SU-DHL-6 (cell line): ENCODE results near the gene FOSL2.

Source experiments
- H2AFZ ChIP-seq: fragments of 200-600 bp; sonication (generic); 2 replicates; pipeline ENCODE4 v1.6.1; 2014; ENCODE audit warnings: low read depth, mild to moderate bottlenecking, moderate library complexity, mixed read lengths, antibody characterized with exemption, low read length; ENCODE audit not compliant: severe bottlenecking
- H3F3A ChIP-seq: fragments of 200-600 bp; shearing (Covaris generic); 2 replicates; pipeline ENCODE4 v1.6.0; 2016; ENCODE audit warnings: antibody characterized with exemption, mild to moderate bottlenecking; ENCODE audit not compliant: insufficient read depth
- H3K27ac ChIP-seq: fragments of 200-600 bp; sonication (generic); 2 replicates; pipeline ENCODE4 v1.5.1; 2016; ENCODE audit warnings: low read depth, mild to moderate bottlenecking, low read length, moderate library complexity, mixed read lengths
- H3K27me3 ChIP-seq: fragments of 200-600 bp; sonication (generic), shearing (Covaris generic); 2 replicates; pipeline ENCODE4 v1.6.0; 2014; ENCODE audit warnings: mild to moderate bottlenecking, low read length
- H3K36me3 ChIP-seq: fragments of 200-600 bp; sonication (generic); 2 replicates; pipeline ENCODE4 v1.6.1; 2014; ENCODE audit warnings: mild to moderate bottlenecking, low read length, mixed read lengths
- H3K4me2 ChIP-seq: fragments of 300-600, 200-600 bp; shearing (Covaris generic), sonication (generic); 2 replicates; pipeline ENCODE4 v1.6.0; 2014; ENCODE audit warnings: low read length, low read depth, mild to moderate bottlenecking; ENCODE audit not compliant: poor library complexity, severe bottlenecking
- H3K4me3 ChIP-seq: fragments of 200-600 bp; sonication (generic); 2 replicates; pipeline ENCODE4 v1.5.1; 2014; ENCODE audit warnings: antibody characterized with exemption, low read length, mild to moderate bottlenecking, mixed read lengths; ENCODE audit not compliant: insufficient read depth, poor library complexity, severe bottlenecking
- H3K79me2 ChIP-seq: fragments of 200-600 bp; sonication (generic); 2 replicates; pipeline ENCODE4 v1.6.1; 2014; ENCODE audit warnings: mild to moderate bottlenecking, low read length, moderate library complexity; ENCODE audit not compliant: insufficient read depth
- H3K9ac ChIP-seq: fragments of 200-600 bp; sonication (generic); 2 replicates; pipeline ENCODE4 v1.7.0; 2014; ENCODE audit warnings: mild to moderate bottlenecking, low read length
- H3K9me2 ChIP-seq: fragments of 200-600 bp; sonication (generic); replicated peaks from 2 replicates; pipeline ENCODE4 v1.6.1; 2014; ENCODE audit warnings: low read length; ENCODE audit not compliant: insufficient read depth
- H3K9me3 ChIP-seq: fragments of 200-600 bp; sonication (generic); 2 replicates; pipeline ENCODE4 v1.6.1; 2014; ENCODE audit warnings: low read length, mixed read lengths; ENCODE audit not compliant: insufficient read depth
- H4K20me1 ChIP-seq: fragments of 200-600 bp; sonication (generic); 2 replicates; pipeline ENCODE4 v1.6.1; 2014; ENCODE audit warnings: low read depth, mild to moderate bottlenecking, antibody characterized with exemption, low read length, moderate library complexity, mixed read lengths
- EZH2phosphoT487 ChIP-seq: fragments of 200-600 bp; sonication (generic), shearing (Covaris generic); conservative IDR thresholded peaks from 2 replicates; pipeline ENCODE4 v1.6.1; 2018; ENCODE audit warnings: mild to moderate bottlenecking, antibody characterized with exemption, low read length, moderate library complexity, mixed read lengths
- TF ChIP-seq, protein P1 (sequence below): fragments of 200-600 bp; sonication (generic); IDR thresholded peaks from one replicate; pipeline ENCODE4 v1.5.1; 2017; ENCODE audit warnings: antibody characterized with exemption, mild to moderate bottlenecking, low read length, moderate library complexity; ENCODE audit not compliant: insufficient read depth, poor library complexity, severe bottlenecking

FOSL2 gene

GRCh38 chr2:28404086-28404485 lies 11.4 kb downstream of the FOSL2 start:
- Histone ChIP-seq H3K36me3 (no peaks in the 10 kb centered on the region), H3K79me2 (no peaks in the 10 kb centered on the region), H3K9ac (no peak overlapping the region), H3K27ac (no peak overlapping the region), H4K20me1 (no peaks in the 10 kb centered on the region), H3K9me3 (no peaks in the 10 kb centered on the region), H3K4me2 (no peak overlapping the region), H3K27me3 (no peaks in the 10 kb centered on the region), H3F3A (no peaks in the 10 kb centered on the region), H3K4me3 (no peak overlapping the region), H2AFZ (no peak overlapping the region), H3K9me2 (no peaks in the 10 kb centered on the region)
- TF ChIP-seq, protein P1, sequence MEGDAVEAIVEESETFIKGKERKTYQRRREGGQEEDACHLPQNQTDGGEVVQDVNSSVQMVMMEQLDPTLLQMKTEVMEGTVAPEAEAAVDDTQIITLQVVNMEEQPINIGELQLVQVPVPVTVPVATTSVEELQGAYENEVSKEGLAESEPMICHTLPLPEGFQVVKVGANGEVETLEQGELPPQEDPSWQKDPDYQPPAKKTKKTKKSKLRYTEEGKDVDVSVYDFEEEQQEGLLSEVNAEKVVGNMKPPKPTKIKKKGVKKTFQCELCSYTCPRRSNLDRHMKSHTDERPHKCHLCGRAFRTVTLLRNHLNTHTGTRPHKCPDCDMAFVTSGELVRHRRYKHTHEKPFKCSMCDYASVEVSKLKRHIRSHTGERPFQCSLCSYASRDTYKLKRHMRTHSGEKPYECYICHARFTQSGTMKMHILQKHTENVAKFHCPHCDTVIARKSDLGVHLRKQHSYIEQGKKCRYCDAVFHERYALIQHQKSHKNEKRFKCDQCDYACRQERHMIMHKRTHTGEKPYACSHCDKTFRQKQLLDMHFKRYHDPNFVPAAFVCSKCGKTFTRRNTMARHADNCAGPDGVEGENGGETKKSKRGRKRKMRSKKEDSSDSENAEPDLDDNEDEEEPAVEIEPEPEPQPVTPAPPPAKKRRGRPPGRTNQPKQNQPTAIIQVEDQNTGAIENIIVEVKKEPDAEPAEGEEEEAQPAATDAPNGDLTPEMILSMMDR: no peak
- no peak for TF ChIP-seq EZH2phosphoT487

DNA sequence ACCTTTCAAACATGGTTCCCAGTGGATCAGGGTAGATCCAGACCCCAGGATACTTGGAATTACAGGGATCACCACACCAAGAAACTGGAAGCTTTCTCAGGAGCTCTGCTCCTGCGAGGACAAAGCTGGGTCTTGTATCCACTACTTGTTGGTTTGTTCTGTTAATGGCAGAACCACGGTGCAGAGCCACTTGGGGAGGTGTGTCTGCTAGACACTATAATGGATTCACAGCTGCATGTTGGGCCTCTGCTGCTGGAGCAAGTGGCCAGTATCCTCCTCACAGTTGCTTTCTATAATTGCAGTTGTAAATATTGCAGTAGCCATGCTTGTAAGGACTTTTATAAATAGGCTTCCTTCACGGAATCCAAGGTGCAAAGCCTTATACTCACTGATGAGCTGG lies 12.9 kb downstream of the FOSL2 start:
- Histone ChIP-seq H2AFZ (no peak overlapping the region), H3K9me2 (no peaks in the 10 kb centered on the region), H3K9me3 (no peaks in the 10 kb centered on the region), H3K4me3 (no peak overlapping the region), H4K20me1 (no peaks in the 10 kb centered on the region), H3K27ac (no peak overlapping the region), H3K4me2 (no peak overlapping the region), H3K36me3 (no peaks in the 10 kb centered on the region), H3K27me3 (no peaks in the 10 kb centered on the region), H3F3A (no peaks in the 10 kb centered on the region), H3K79me2 (no peaks in the 10 kb centered on the region), H3K9ac (no peak overlapping the region)
- TF ChIP-seq, protein P1: no peak
- TF ChIP-seq EZH2phosphoT487: no peak

DNA sequence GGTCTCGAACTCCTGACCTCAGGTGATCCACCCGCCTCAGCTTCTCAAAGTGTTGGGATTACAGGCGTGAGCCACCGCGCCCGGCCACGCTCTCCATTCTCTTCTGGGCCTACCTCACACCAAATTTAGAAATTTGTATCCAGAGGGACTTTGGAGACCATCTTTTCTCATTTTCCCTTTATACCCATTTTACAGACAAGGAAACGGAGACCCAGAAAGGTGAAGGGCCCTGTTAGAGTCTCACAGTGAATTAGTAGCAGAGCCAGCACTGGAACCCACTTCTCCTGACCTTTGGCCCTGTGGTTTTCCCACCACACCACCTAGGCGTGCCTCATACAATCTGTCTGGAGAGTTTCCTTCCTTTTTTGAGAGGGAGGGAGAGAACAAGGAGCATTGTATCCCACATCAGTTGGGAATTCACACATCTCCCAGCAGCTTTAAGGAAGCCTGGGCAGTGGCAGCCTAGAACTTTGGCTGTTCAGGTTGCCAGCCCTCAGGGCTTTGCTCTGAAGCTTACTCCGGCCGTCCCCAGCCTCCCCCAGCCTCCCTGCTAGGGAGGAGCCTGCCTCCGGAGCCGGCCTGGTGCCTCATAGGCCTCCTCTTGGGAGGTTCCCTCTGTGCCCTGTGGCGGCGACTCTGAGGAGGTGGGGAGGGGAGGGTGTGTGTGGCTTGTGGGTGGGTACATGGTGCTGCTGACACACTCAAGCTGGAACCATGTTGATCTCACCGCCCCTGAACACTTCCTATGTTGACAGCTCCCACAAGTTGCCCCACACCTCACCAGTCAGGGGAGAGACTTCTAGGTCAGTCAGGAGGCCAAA lies 13.8 kb downstream of the FOSL2 start:
- H3K27ac ChIP-seq: no peak overlapping the region
- H3K27me3 ChIP-seq: no peaks in the 10 kb centered on the region
- TF ChIP-seq, protein P1: no peak
- TF ChIP-seq EZH2phosphoT487: no peak
- H2AFZ ChIP-seq: no peak overlapping the region
- no peaks in the 10 kb centered on the region for H3K79me2 ChIP-seq
- H4K20me1 ChIP-seq: no peaks in the 10 kb centered on the region
- H3K9me3 ChIP-seq: no peaks in the 10 kb centered on the region
- H3F3A ChIP-seq: no peaks in the 10 kb centered on the region
- H3K9ac ChIP-seq: no peak overlapping the region
- no peak overlapping the region for H3K4me3 ChIP-seq
- H3K9me2 ChIP-seq: no peaks in the 10 kb centered on the region
- H3K4me2 ChIP-seq: no peak overlapping the region
- H3K36me3 ChIP-seq: no peaks in the 10 kb centered on the region
